ENCODE measurements around the gene ZFC3H1. TPM values are rescaled to one million over a fixed set of nuclear protein-coding genes. Genes with fewer than 3 reads are reported as not detected.
"Not testable (repeated sequence)": the region's sequence is repeated elsewhere in the genome, so short reads cannot be mapped to it uniquely, and the experiment has no call there.

Gene ZFC3H1
- total RNA-seq, 1 donor from 2014 or later = 65.4 TPM

GRCh38 chr12:71582925-71583324 is 80.7 kb downstream of the ZFC3H1 start:
- intact Hi-C loops (cut with micrococcal nuclease) = no loop called here

GRCh38 chr12:71581206-71581605 is 82.4 kb downstream of the ZFC3H1 start:
- intact Hi-C loops (cut with micrococcal nuclease) = no loop called here

GRCh38 chr12:71578694-71579258 is 84.9 kb downstream of the ZFC3H1 start:
- intact Hi-C loops (cut with micrococcal nuclease) = no loop called here

GRCh38 chr12:71576496-71576895 is 87.2 kb downstream of the ZFC3H1 start:
- intact Hi-C loops (cut with micrococcal nuclease) = no loop called here

GRCh38 chr12:71569885-71570284 is 93.8 kb downstream of the ZFC3H1 start:
- intact Hi-C loops (cut with micrococcal nuclease) = not testable (repeated sequence)

- intact Hi-C loops (cut with micrococcal nuclease) = no loop called here
Measured at GRCh38 chr12:71567537-71567936, 96.1 kb downstream of the ZFC3H1 start.

GRCh38 chr12:71566655-71567054 is 97.0 kb downstream of the ZFC3H1 start:
- intact Hi-C loops (cut with micrococcal nuclease) = no loop called here

GRCh38 chr12:71565535-71565934 is 98.1 kb downstream of the ZFC3H1 start:
- intact Hi-C loops (cut with micrococcal nuclease) = no loop called here

- intact Hi-C loops (cut with micrococcal nuclease) = no loop called here
Measured at GRCh38 chr12:71562676-71563595, 100.7 kb downstream of the ZFC3H1 start.

Other genes with a start within 250 kb of the ZFC3H1 start
- gene LGR5, start 224.1 kb downstream of the ZFC3H1 start, total RNA-seq = not detected in 2 replicates
- gene THAP2, start 453 bp upstream of the ZFC3H1 start, total RNA-seq = 5.4 and 7.6 TPM in 2 replicates
- gene TMEM19, start 22.2 kb upstream of the ZFC3H1 start, total RNA-seq = 13.9 and 14.2 TPM in 2 replicates
- gene RAB21, start 91.0 kb upstream of the ZFC3H1 start, total RNA-seq = 63.3 and 70.8 TPM in 2 replicates
- gene TBC1D15, start 175.9 kb upstream of the ZFC3H1 start, total RNA-seq = 56.2 and 57.8 TPM in 2 replicates

All from T-helper 1 cell treated with Interleukin-12 subunit alpha and Interleukin-12 subunit beta and Interleukin-4 antibody, amounts not matched to agents 30 ng/mL and 1 ng/mL, for 36 hours (primary cell).